Ammon's horn (tissue), 1 donor: ENCODE measurements around the gene ITGBL1.
"Not testable (repeated sequence)": the region's sequence is repeated elsewhere in the genome, so short reads cannot be mapped to it uniquely, and the experiment has no call there.

Experiments
- DNase-seq: peaks from one replicate; pipeline ENCODE4 v3.0.0-alpha.2; 2016; ENCODE audit warnings: low spot score

ITGBL1 gene

GRCh38 chr13:101512650-101513049 is 60.2 kb downstream of the ITGBL1 start:
- no peak for DNase-seq

GRCh38 chr13:101514100-101514499 is 61.6 kb downstream of the ITGBL1 start:
- DNase-seq: no peak

GRCh38 chr13:101514695-101515275 is 62.3 kb downstream of the ITGBL1 start:
- DNase-seq: peak; percentile 64

GRCh38 chr13:101515504-101515903 is 63.0 kb downstream of the ITGBL1 start:
- DNase-seq: no peak

- no peak for DNase-seq
These were observed 63.8 kb downstream of the ITGBL1 start for GRCh38 chr13:101516262-101516661.

GRCh38 chr13:101520672-101521071 is 68.2 kb downstream of the ITGBL1 start:
- no peak for DNase-seq

GRCh38 chr13:101521371-101521770 is 68.9 kb downstream of the ITGBL1 start:
- no peak for DNase-seq

- DNase-seq: peak; percentile 62
These were observed 70.1 kb downstream of the ITGBL1 start for GRCh38 chr13:101522607-101523006.

- peak; percentile 48 for DNase-seq
These were observed 71.0 kb downstream of the ITGBL1 start for GRCh38 chr13:101523154-101524131.

GRCh38 chr13:101527130-101527529 is 74.7 kb downstream of the ITGBL1 start:
- DNase-seq: no peak

GRCh38 chr13:101529422-101529821 is 76.9 kb downstream of the ITGBL1 start:
- no peak for DNase-seq

GRCh38 chr13:101530293-101530692 is 77.8 kb downstream of the ITGBL1 start:
- DNase-seq: no peak

- DNase-seq: no peak
These were observed 82.8 kb downstream of the ITGBL1 start for GRCh38 chr13:101535192-101535746.

GRCh38 chr13:101536079-101536478 is 83.6 kb downstream of the ITGBL1 start:
- DNase-seq: no peak

- DNase-seq: not testable (repeated sequence)
These were observed 92.1 kb downstream of the ITGBL1 start for GRCh38 chr13:101544544-101544943.

GRCh38 chr13:101544979-101545378 is 92.5 kb downstream of the ITGBL1 start:
- no peak for DNase-seq

GRCh38 chr13:101545521-101545920 is 93.0 kb downstream of the ITGBL1 start:
- no peak for DNase-seq

GRCh38 chr13:101552286-101552685 is 99.8 kb downstream of the ITGBL1 start:
- no peak for DNase-seq

GRCh38 chr13:101552786-101553185 is 100.3 kb downstream of the ITGBL1 start:
- no peak for DNase-seq

- no peak for DNase-seq
These were observed 102.1 kb downstream of the ITGBL1 start for GRCh38 chr13:101554420-101555125.

GRCh38 chr13:101555610-101556009 is 103.1 kb downstream of the ITGBL1 start:
- no peak for DNase-seq

- DNase-seq: no peak
These were observed 104.2 kb downstream of the ITGBL1 start for GRCh38 chr13:101556676-101557123.
